HTERT RPE-1 (cell line): ENCODE results near the gene CAPN11.

Experiments used
- in situ Hi-C: fragments of 300-500 bp; cut with MboI; formaldehyde crosslinking; loops from 4 replicates; pipeline ENCODE4 v1.14.3; 2020; ENCODE audit warnings: low sequenced_read_pairs

The CAPN11 gene

DNA sequence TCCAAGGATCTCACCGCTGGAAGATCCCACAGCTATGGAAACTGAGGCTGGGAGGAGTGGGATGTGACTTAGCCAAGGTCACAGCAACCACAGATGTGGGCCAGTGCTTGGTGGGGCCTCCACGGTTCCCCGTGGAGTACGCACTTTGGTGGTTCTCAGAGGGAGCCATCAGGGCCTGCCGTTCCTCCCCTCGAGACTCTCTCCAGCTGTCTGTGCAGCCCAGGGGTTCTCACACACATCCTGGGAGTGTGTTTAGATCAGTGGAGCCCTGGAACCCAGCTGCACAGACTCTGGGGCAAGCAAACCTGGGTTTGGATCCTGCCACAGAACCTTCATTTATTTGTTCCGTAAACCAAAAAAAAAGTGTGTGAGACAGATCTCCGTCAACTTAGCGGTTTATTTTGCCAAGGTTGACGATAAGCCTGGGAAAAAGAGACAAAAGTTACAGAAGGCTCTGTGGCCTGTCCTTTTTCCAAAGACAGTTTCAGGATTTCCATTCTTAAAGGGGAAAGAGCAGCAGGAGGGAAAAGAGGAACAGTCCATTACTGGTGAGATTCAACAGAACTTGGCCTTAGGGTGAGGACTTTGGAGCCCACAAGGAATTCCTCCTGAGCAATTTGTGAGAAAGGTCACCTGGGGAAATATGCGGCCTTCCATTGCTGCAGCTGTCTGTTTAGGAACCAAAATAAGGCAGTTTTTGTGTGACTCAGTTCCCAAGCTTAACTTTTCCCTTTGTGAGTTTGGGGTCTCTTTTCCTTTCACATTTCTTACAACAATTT lies 44.5 kb downstream of the CAPN11 start:
- in situ Hi-C loops = no loop called here

GRCh38 chr6:44203955-44204354 lies 45.3 kb downstream of the CAPN11 start:
- in situ Hi-C loops = no loop called here

DNA sequence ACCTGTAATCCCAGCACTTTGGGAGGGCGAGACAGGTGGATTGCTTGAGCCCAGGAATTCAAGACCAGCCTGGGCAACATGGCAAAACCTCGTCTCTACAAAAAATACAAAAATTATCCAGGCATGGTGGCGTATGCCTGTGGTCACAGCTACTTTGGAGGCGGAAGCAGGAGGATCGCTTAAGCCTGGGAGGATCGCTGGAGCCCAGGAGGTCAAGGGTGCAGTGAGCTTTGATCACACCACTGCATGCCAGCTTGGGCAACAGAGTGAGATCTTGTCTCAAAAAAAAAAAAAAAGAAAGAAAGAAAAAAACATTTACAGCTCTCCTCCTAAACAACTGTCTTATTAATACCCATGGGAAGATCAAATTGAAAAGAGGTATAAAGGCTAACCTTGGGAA lies 49.3 kb downstream of the CAPN11 start:
- in situ Hi-C loops = no loop called here

DNA sequence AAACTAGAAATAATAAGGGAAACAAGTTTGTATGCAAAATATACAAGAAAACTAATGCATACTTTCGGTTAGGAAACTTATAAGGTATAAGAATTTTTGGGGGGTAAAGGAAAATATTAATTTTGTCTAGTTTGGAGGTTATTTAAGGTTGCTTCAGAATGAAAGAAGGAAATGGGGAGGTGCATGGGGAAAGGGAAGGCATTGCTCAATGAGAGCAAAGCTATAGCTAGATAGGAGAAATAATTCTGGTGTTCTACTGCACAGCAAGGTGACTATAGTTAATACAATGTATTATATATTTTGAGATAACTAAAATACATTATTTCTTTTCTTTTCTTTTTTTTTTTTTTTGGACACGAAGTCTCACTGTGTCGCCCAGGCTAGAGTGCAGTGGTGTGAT lies 52.7 kb downstream of the CAPN11 start:
- in situ Hi-C loops = no loop called here

GRCh38 chr6:44214307-44214706 lies 55.7 kb downstream of the CAPN11 start:
- in situ Hi-C loops = no loop called here

DNA sequence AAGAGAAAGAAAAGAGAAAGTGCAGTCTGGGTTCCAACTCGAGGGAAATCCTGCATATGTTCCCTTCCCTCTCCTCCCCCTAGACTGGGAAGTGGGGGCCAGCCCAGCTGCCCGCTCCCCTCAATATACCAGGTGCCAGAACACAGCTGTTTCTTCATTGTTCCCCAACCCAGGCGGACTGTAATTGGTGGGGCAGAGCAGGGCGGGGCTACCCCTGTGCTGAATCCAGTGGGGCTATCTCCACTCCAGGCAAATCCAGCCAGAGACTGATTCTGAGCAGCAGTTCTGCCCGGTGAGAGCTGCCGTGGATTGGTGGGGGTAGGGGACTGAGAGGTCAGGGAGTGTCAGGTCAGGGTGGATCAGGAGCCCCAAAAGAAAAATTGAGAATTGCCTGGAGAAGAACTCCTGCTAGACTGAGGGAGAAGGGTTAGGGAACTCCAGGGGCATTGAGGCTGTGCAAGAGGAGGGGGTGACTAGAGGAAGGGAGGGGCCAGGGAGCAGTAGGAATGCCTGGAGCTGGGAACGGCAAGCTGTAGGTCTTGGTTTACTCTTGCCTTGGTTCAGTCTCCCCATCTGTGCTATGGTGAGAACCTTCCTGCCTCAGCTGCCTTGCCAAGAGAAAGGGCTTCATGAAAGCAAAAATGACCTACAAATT lies 58.2 kb downstream of the CAPN11 start, which contains the start of gene MYMX:
Gene MYMX, plus strand, starts transcription at position 250 of the 655 bp plus-strand sequence. CDS start 546 bp downstream, outside the sequence.
- in situ Hi-C loops = no loop called here

DNA sequence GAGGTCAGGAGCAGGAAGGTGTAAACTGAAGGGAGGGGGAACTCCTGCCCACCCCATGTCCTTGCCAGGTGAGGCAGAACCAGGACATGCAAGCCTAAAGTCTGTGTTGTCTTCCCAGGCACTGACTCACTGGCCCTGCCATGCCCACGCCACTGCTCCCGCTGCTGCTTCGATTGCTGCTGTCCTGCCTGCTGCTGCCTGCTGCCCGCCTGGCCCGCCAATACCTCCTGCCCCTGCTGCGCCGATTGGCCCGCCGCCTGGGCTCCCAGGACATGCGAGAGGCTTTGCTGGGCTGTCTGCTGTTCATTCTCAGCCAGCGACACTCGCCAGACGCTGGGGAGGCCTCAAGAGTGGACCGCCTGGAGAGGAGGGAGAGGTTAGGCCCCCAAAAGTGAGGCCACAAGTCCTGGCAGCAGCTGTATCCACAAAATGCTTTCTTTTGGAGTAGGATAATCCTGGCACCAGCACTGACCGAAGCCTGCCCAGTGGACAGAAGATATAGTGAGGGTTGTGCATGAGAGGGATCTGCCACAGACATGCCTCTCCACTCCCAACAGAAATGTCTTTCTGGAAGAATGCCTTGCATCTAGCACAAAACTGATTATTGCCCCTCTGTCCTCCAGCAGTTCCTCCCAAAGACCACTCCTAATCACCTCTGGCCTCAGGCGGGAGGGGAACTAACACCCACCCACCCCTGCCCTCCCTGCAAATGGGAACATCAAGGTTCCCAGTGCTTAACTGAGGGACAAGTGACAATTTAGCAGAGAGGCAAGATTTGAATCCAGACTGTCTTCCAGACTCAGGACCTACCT lies 58.9 kb downstream of the CAPN11 start:
- in situ Hi-C loops = no loop called here

- in situ Hi-C loops = no loop called here
Observed at GRCh38 chr6:44219053-44219814, 60.6 kb downstream of the CAPN11 start.

DNA sequence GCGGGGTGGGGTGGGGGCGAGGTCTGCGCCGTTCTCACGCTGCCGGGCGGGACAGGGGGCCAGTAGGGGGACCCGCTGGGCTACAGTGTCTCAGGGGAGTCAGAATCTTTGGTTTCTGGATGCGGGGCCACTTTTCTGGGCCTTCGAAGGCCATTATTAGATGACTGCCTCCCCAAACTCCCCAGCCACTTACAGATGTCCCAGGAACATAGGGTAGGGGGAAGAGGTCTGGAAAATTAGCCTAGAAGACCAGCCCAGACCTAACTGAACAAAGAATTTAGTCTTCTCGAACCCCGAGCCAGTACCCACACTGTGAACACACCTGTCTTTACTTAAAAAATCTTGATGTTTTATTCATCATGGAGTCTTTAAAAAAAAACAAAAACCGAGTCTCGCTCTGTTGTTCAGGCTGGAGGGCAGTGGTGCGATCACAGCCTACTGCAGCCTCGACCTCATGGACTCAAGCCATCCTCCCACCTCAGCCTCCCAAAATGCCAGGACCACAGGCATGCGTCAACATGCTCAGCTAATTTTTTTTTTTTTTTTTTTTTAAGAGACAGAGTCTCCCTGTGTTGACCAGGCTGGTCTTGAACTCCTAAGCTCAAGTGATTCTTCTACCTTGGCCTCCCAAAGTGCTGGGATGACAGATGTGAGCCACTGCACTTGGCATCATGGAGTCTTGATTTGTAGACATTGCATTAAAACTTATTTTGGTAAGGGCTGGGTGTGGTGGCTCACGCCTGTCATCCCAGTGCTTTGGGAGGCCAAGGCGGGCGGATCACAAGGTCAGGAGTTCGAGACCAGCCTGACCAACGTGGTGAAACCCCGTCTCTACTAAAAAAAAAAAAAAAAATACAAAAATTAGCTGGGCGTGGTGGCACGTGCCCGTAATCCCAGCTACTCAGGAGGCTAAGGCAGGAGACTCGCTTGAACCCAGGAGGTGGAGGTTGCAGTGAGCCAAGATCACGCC lies 61.5 kb downstream of the CAPN11 start:
- in situ Hi-C loops = no loop called here

- in situ Hi-C loops = no loop called here
Observed at GRCh38 chr6:44220913-44221290, 62.3 kb downstream of the CAPN11 start.

- in situ Hi-C loops = no loop called here
Observed at GRCh38 chr6:44221291-44221960, 62.8 kb downstream of the CAPN11 start.

- in situ Hi-C loops = no loop called here
Observed at GRCh38 chr6:44221961-44222335, 63.3 kb downstream of the CAPN11 start.

DNA sequence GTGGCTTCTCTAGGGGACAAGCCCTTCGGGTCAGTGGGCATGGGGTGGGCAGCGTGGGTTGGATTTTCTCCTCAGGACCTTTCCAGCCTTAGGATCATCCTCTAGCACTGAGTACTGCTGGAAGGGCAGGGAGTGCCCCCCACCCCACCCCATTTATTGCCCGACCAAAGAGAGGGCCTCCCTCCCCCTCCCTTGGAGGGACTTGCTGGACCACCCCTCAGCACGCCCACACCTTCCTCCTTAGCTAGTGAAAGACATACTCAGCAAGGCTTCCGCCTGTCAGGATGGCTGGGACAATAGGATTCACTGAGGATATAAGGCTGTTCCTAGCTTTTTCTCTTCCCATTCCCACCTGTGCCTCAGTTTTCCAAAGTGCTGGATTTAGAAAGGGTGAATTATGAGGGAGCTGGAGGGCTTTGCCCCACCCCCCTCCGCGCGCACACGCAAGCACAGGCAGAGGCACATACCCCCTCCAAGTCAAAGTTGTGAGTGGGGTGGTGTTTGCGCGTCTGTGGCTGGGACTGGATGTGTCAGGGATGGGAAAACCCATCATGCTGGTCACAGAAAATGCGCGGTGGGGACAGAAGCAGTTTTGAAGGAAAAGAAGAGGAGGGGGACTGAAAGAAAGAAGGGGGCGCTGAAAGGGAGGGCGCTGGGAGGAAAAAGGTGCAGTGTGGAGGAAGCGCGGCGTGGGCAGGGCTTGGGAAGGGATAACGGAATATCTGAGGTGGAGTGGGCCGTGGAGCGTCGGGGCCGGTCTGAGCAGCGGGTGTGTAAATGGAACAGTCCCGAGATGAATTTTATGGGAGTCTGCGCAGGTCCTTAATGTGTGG lies 64.1 kb downstream of the CAPN11 start:
- in situ Hi-C loops = no loop called here

DNA sequence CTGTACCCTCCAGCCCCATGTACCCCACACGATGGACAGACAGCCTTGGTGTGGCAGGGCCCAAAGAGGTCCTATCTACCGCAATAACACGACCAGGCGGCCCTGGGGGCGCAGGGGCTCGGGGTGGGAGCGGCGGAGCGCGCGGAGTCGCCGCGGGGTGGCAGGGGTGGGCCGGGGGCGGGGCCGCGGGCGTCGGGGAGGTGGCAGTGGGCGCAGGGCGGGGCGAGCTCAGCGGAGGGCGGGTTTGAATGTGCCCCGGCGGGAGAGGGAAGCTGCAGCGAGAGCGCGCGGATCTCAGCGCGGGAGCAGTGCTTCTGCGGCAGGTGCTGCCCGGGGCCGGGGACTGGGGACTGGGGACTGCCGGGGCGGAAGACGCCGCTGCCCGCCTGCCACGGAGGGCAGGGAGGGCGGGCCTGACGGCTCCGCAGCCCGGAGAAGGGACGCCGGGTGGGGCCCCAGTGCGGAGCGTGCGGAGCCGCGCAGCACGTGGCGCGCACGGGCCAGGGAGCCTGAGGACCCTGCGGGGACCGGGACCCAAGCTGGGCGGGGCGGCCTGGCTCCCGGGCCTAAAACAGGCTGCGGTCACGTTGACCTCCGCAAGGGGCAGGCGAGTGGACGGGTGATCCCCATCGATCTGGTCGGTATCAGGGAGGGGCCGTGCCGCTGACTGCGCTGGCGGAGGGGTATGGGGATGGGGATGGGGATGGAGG lies 64.9 kb downstream of the CAPN11 start, which contains the start of gene SLC29A1:
Gene SLC29A1, plus strand, starts transcription at position 277 of the 710 bp plus-strand sequence. CDS start 3,719 bp downstream, outside the sequence.
- in situ Hi-C loops = no loop called here

GRCh38 chr6:44224029-44224964 lies 65.7 kb downstream of the CAPN11 start:
- in situ Hi-C loops = no loop called here

GRCh38 chr6:44224965-44225305 lies 66.3 kb downstream of the CAPN11 start:
- in situ Hi-C loops = no loop called here
